Fibroblast of the conjunctiva (primary cell): Measurements from ENCODE around the gene ABCB10.
"Not testable (repeated sequence)": the region's sequence is repeated elsewhere in the genome, so short reads cannot be mapped to it uniquely, and the experiment has no call there.

Source experiments
- DNase-seq: peaks from one replicate; pipeline ENCODE4 v3.0.0-alpha.2; 2010; ENCODE audit warnings: low read depth

Gene ABCB10

DNA sequence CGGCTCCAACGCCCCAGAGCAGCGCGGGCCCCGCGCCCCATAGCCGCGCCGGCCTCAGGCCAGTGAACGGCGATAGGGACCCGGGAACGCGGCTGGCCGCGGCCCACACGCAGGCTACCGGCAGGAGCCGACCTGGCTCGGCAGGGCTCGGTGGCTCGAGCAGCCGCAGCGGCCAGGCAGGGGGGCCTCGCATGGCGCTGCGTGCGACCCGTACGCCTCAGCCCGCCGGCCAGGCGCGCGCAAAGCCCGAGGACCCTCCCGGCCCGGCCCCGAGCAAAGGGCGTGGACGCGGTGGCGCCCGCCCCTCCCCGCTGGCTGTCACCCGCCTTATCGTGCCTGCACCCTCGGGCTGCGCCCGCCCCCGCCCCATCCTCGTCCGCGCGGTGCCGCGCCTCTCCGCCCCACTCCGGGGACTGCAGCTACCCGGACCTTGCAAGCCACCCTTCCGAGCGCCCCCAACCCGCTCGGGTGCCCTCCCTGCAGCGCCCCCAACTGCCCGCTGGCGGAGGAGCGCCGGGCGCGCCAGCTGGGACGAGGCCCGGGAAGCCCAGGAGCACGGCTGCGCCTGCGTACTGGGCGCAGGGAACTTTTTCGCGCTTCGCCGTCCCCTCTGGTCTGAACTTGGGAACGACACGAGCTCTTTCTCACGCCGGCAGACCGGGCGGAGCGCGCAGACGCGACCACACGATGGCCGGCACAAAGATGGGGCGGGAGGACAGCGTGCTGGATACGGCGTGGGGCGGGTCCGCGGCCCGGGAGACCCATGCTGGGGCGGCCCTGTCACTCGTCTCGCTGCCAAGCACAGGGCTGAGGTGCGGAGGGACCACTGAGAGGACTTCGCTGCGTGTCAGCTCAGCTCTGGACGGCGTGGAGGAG is at the start of gene ABCB10:
TSS of gene ABCB10 (minus strand) at position 248 of the 876 bp plus-strand sequence. CDS start at position 193, 55 bp downstream.
- DNase-seq: peak; percentile 96

DNA sequence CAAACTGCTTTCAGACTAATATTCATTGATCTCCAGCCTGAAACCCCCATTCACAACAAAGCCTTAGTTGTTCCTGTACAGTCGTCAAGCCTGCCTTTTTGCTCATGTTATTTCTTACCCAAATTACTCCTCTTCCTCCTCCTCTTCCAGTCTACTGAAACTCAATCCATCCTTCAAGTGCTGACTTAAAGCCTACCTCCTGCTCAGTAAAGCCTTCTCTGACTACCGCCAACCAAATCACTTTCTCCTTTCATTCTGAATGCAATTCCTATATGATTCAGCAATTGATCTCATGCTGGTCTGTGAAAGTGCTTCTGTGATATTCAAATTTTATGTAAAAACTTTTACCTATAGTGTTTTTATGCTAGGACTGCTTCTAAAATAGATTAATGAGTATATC is 48.9 kb upstream of the ABCB10 start:
- no peak for DNase-seq

DNA sequence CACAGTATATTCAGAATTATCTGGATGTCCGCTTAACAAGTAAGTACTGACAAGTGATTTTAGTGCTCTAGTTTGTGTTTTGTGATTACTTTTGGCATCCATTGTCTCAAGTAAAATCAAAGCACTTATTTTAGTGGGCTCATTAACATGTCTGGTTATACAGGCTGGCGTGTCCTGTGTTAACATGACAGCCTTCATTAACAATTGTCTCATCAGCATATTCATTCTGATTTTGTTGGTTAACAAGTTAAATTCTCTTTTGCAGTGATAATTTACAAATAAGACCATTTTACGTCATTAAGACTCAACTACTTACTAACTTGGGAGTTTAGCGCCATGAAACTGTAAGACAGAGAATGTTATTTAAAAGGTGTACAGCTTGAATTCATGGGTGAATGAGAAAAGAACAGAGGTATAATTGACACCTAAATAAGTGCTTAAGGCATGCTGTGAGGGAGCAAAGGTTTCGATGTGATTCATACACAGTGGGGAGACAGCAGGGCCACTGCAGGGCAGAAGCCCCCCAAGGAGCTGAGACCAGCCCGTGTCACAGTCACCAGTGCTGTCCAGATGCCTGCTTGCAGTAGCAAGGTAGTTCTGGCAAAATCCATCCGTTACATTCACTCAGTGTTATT is 45.0 kb upstream of the ABCB10 start:
- no peak for DNase-seq

DNA sequence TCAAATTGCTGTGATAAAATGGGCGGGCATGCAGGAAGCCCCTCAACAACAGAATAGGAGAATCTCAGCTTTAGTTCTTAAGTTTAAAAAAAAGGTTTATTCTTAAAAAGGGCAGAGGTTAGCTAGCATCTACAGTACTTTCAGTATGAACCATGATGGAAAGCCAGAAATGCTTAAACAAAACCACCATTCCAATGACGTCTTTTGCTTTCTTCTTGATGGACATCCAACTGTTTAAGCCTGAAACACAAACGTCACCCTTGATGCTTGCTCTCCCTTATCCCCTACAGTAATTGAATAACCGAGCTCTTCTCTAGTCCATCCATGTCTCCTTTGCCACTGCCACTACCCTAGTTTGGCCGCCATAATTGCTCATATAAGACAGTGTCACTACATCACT is 41.7 kb upstream of the ABCB10 start:
- no peak for DNase-seq

DNA sequence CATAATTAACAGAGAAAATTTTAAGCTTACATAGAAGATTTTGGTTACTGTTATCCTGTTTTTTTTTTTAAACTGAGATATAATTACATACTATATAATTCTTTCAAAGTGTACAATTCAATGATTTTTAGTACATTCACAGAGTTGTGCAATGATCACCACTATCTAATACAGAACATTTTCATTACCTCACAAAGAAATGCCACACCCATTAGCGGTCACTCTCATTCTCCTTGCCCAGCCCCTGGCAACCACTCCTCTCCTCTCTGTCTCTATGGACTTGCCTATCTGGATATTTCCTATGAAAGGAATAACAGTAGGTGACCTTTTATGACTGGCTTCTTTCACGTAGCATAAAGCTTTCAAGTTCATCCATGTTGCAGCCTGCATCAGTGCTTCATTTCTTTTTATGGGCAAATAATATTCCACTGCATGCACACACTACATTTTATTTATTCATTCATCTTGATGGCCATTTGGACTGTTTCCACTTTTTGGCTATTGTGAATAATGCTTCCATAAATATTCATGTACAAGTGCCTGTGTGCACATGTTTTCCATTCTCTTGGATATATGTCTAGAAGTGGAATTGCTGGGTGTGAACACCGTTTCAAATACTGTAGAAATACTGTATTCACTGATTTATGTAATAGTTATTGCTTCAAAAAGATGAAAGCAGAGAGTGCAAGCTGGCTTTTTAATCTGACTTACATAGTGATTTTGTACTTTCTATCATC is 40.9 kb upstream of the ABCB10 start:
- no peak for DNase-seq

DNA sequence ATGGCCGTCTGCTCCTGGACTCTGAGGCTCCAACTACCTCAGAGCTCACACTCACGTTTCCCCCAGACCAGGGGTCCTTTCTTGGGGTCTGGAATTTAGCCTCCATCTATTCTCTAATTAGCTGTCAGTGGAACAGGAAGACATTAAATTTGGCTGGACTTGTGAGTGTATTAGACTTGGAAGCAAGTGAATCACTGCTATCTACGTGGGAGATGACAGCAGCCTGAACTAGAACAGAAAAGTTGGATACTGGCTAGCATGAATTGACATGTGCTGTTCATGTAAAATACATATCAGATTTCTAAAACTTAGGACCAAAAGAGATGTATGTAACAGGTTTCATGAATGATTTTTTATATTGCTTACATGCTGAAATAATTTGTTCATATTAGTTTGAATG is 39.4 kb upstream of the ABCB10 start:
- DNase-seq: no peak

DNA sequence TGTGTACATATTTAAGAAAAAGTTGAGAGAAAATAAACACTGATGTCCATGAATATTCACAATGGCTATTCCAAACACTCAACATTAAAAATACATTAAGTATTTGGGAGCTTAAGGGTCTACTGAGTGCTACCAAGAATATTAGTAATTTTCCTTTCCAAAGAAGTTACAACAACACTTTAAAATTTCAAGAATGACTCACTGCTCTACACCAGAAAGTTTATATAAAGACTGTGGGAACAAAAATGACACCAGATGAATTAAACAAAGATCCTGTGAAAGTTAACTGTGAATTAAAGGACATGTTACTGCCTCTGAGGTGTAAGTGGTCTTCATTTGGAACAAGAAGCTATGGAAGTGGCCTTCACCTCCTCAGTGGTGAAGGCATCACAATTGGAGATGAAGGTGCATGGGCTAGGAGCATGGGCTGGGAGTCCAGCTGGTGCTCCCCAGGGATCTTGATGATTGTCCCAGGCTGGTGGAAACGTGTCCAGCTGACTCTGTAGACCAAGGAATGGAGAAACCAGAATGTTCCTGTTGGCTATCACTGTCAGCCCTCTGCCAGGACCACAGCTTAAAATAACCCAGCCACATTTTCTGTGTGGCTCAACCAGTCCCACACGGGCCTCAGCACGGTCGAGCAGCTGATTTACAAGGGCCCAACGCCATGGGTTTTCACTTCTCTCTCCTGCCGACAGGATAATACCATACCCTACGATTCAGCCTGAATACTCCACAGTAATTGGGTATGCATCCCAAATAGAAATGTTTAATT is 38.6 kb upstream of the ABCB10 start:
- DNase-seq: no peak

DNA sequence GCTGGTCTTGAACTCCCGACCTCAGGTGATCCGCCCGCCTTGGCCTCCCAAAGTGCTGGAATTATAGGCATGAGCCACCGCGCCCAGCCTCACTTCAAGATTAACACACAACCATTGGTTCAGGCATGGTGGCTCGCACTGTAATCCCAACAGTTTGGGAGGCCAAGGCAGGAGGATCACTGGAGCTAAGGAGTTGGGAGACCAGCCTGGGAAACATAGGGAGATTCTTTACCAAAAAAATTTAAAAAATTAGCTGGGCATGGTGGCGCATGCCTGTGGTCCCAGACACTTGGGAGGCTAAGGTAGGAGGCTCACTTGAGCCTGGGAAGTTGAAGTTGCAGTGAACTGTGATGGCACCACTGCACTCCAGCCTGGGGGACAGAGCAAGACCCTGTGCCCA is 37.4 kb upstream of the ABCB10 start:
- DNase-seq: not testable (repeated sequence)

DNA sequence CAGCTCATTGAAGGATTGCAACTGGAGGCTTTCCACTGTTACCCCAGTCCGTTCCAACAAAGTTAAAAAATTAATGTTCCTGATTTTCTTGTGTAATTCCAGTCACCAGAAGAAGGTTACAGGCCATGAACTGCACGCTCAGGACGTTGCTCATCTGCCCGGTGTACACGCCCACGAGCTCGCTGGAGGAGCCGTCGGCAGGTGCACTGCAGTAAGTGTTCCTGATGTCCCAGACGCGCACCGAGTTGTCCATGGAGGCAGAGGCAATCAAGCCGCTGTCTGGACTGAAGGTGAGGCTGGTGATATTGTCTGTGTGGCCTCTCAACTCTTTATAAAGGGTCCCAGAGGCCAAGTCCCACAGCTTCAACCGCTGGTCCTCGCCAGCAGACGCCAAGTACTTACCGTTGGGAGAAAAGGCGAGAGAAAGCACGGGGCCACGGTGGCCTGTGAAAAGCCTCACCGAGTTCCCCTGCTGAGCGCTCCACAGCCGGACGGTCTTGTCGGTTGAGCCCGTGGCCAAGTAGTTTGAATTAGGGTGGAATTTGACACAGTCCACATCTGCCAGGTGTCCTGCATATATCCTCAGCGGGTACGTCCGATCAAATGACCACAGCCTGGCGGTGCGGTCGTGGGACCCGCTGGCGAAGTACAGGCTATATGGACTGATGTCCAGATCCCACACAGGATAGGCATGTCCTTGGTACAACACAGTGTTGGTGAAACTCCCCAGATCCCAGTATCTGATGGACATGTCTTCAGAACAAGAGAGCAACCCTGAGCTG is 35.9 kb upstream of the ABCB10 start:
- no peak for DNase-seq

DNA sequence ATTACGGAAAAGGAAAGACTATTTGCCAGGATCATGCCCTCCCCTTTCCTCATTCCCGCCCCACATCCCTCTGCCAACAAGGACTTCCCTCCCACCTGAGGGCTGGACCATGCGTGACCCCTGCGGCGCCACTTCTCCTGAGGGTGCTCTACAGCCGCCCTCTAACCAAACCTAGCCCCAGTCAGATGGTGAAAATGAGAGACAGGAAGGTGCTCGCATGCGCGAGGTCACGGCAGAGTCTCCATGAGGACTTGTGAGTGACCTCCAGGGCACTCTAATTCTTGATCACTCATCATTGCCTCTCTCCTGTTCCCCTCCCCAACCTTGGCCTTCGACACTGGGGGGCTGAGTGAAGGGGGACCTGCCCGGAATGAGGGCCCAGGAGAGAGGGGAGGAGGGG is 35.3 kb upstream of the ABCB10 start:
- DNase-seq: no peak

DNA sequence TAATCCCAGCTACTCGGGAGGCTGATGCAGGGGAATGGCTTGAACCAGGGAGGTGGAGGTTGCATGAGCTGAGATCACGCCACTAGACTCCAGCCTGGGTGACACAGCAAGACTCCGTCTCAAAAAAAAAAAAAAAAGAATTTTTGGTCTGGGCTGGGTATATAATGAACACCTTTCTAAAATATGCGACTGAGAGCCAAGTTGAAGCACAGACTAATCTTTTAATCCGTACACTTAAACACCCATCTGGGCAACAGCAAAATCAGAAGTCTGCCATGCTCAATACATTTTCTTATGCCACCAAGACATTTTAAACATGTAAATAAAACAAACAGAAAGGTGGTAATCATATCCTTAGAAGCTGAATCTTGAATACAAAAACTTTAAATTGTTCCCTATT is 31.6 kb upstream of the ABCB10 start:
- DNase-seq: no peak

DNA sequence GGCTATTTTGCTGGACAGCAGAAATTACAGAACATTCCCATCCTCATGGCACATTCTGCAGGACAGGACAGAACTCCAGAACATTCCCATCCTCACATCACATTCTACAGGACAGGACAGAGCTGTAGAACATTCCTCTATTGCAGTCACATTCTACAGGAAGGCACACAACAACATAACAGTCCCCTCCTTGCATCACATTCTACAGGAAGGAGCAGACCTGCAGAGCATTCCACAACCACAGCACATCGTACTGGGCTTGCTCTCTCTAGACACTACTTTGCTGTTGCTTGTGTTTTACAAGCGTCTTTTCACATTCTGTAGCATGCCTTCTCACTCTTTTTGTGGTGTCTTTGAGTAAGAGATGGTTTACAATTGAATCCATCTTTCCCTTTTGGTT is 26.8 kb upstream of the ABCB10 start:
- DNase-seq: no peak

DNA sequence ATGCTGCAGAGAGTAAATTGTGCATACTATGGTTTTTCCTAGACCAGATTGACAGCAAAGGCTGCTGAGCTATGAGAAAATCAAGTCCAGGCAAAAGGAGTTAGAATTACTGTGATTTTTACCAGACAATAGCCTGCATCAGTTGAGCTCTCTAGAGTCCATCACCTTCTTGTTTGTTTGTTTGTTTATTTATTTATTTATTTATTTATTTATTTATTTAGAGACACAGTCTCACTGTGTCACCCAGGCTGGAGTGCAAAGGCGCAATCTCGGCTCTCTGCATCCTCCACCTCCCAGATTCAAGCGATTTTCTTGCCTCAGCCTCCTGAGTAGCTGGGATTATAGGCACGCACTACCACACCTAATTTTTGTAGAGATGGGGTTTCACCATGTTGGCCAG is 24.2 kb upstream of the ABCB10 start:
- DNase-seq: no peak

DNA sequence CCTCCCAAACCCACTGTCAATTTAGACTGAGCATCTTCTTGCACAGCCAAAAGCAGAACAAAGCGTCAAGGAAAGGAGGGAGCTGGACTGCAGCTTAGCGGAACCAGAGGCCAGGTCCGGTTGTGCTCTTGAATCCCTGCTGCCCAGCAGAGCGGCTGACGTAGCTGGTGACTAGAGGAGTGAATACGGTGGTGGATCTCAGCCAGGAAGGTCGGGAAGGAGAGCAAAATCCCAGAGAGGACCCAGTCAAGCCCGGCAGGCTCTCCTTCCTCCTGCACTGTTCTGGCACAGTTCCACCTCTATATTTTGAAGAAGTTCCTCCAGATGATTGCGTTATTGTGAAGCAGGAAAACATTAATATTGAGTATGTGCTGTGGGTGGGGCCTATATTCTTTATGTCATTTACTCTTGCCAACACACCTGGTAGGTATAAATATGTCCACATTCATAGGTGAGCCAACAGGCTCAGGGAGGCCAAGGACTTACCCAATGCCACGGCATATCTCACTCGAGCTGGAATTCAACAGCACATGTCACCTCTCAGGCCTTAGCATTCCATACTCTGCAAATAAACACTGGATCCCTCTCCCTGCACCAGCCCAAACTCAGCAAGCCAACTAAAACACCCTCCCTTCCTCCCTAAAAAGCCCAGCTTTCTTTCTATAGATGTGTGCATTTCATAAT is 23.6 kb upstream of the ABCB10 start:
- no peak for DNase-seq

DNA sequence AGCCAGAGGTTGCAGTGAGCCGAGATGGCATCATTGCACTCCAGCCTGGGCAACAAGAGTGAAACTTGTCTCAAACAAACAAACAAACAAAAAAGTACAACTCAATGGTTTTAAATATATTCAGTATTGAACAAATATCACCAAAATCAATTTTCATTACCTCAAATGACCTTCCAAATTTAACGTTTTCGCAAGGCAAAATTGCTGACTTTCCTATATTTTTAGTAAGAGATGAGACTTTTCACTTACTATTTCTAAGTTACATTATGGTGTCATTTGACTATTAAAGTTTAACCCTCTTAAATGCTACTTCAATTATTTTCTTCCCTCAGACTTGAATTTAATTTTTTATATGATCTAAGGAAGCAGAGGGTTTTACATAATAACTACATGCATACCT is 23.0 kb upstream of the ABCB10 start:
- no peak for DNase-seq

DNA sequence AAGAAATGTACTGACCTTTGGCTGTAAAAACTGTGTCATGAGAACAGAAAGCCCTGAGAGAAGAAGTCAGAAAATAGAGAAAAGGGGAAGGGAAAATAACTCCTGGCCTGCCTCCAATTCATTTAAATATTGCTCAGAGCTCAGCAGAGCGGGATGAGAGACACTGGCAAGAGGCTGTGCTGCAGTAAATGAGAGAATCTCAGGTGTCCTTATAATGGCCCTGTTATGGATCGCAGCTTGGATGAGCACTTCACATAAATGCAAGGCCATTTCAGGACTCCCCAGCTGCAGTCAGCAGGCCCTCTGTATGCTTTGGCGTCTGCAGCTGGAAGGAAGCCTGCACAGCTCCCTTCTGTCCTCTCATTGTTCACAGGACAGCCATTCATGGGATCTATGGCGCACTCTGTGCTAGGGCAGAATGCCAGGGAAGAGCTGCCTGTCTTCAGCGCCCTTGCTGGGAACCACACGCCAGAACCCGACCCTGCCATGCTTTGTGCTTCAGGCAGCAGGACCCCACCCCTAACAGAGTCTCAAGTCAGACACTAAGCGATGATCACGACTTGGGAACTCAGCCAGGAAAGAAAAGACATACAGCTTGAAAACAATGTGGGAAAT is 20.7 kb upstream of the ABCB10 start:
- DNase-seq: no peak

DNA sequence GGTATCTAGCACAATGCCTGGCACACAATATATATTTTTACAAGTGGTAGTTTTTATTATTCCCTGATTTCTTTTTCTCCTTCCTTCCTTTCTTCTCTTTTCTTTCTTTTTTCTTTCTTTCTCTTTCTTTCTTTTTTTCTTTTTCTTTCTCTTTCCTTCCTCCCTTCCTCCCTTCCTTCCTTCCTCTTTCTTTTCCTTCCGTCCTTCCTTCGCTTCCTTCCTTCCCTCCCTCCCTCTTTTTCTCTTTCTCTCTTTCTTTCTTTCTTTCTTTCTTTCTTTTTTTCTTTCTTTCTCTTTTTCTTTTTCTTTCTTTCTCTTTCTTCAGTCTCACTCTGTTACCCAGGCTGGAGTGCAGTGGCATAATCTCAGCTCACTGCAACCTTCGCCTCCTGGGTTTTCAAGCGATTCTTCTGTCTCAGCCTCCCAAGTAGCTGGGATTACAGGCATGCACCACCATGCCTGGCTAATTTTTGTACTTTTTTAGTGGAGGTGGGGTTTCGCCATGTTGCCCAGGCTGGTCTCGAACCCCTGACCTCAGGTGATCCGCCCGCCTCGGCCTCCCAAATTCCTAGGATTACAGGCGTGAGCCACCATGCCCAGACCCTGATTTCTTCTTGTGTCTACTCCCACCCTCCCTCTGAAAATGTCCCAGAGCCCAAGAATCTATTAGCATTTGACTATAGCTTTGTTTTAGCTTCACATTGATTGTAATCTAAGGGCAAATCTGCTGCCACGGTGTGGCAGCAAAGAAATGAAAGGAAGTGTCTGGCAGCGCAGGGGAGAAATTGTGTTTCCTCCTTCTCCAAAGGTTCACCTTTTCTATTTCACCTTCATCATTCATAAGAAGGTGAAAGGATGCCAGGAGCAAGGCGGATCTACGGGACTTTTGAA is 19.9 kb upstream of the ABCB10 start:
- DNase-seq: no peak

DNA sequence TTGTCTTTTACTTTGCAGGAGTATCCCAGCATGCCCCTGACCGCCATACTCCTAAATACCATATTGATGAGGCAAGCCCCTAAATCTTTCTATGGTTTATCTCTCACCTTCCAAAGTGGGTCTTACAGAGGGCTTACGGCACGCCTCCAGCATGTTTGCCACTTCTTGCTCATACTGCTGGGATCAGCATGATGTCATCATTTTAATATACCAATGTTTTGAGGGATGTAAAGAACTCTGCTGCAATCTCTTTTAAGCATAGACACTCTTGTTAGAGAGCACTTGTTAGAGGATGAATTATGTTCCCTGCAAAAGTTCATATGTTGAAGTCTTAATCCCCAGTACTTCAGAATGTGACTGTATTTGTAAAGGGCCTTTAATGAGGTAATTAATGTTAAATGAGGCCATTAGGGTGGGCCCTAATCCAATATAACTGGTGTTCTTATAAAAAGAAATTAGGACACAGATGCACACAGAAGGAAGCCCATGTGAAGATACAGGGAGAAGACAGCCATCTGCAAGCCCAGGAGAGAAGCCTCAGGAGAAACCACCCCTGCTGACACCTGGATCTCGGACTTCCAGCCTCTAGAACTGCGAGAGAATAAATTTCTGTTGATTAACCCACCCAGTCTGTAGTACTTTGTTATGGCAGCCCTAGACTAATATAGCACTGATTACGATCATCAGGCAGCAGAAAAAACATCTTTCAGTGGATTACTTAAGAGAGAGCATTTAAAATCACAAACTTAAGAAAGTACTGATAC is 16.4 kb upstream of the ABCB10 start:
- no peak for DNase-seq

DNA sequence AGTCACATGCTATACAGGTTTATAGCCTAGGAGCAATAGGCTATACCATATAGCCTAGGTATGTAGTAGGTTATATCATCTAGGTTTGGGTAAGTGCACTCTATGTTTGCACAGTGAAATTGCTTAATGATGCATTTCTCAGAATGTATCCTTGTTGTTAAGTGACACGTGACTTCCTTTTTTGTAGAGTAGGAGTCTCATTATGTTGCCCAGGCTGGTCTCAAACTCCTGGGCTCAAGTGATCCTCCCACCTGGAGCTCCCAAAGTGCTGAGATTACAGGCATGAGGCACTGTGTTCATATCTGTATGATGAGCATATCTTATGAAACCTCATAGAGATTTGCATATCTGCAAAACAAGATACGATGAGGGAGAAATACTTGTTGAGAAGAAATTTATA is 13.8 kb upstream of the ABCB10 start:
- DNase-seq: no peak
